OCI-M2 (cell line): Measurements from ENCODE around the gene SNRNP25.

Experiments used
- DNase-seq: peaks from one replicate; lab custom pipeline; 2025; ENCODE audit not compliant: unreplicated experiment; lab: John Stamatoyannopoulos, UW

SNRNP25 gene

GRCh38 chr16:101586-101985 lies 48.0 kb downstream of the SNRNP25 start:
- DNase-seq = no peak

GRCh38 chr16:102060-102855 lies 48.6 kb downstream of the SNRNP25 start:
- DNase-seq = no peak

- DNase-seq = no peak
These were observed 50.7 kb downstream of the SNRNP25 start for GRCh38 chr16:104355-104754.

- DNase-seq = no peak
These were observed 51.3 kb downstream of the SNRNP25 start for GRCh38 chr16:104928-105327.

GRCh38 chr16:105521-105920 lies 51.9 kb downstream of the SNRNP25 start:
- DNase-seq = no peak

- DNase-seq = peak; percentile 17
These were observed 53.1 kb downstream of the SNRNP25 start for GRCh38 chr16:106623-107324.
